ENCODE results near the gene COG5. TPM values are rescaled to one million over a fixed set of nuclear protein-coding genes. Genes with fewer than 3 reads are reported as not detected.

COG5 gene
- total and polyA plus RNA-seq, 8 donors, result 4.1 to 34.7 (median 26.5) TPM

DNA sequence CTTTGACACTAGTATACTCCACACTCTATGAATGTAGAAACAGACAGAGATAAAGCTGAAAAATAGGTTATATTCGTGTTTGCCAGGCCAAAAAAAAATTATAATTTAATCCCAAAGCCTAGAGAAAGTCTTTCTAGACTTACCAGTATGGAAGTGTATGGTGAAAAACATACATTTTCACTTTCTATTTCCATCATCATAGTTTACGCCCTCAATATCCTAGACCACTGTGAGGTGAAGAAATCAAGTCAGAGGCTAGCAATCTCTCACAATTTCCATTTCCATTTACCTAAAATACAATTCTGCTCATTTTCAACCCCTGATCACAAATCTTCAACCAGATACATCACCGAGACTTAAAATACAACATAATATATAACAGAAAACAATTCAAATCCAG, 77.7 kb downstream of the COG5 start:
- no peaks in the 10 kb centered on the region for H3K9me3 ChIP-seq
- TF ChIP-seq, protein P1, sequence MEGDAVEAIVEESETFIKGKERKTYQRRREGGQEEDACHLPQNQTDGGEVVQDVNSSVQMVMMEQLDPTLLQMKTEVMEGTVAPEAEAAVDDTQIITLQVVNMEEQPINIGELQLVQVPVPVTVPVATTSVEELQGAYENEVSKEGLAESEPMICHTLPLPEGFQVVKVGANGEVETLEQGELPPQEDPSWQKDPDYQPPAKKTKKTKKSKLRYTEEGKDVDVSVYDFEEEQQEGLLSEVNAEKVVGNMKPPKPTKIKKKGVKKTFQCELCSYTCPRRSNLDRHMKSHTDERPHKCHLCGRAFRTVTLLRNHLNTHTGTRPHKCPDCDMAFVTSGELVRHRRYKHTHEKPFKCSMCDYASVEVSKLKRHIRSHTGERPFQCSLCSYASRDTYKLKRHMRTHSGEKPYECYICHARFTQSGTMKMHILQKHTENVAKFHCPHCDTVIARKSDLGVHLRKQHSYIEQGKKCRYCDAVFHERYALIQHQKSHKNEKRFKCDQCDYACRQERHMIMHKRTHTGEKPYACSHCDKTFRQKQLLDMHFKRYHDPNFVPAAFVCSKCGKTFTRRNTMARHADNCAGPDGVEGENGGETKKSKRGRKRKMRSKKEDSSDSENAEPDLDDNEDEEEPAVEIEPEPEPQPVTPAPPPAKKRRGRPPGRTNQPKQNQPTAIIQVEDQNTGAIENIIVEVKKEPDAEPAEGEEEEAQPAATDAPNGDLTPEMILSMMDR (IDR thresholded peaks at IDR 0.05), result no peak
- 78 to 85% methylated on average over 3 of the region's 3 CpGs for WGBS, 2 donors
- no peak for FAIRE-seq
- H3K27ac ChIP-seq, result no peak overlapping the region
- H3K4me3 ChIP-seq, result no peak overlapping the region
- ATAC-seq, result no peak
- intact Hi-C loops (cut with DNase I), result no loop called here
- DNase-seq, result no peak
- peaks cover 0 to 5% (median 0%) of the 10 kb centered on the region in 3 donors for H3K4me1 ChIP-seq
- no peaks in the 10 kb centered on the region for H3K36me3 ChIP-seq
- no peaks in the 10 kb centered on the region for H3K27me3 ChIP-seq

- no peaks in the 10 kb centered on the region for H3K36me3 ChIP-seq
- ATAC-seq (no peak), DNase-seq (no peak), FAIRE-seq (no peak)
- intact Hi-C loops (cut with DNase I), result no loop called here
- TF ChIP-seq, protein P1 (IDR thresholded peaks at IDR 0.05), result no peak
- H3K4me1 ChIP-seq, result peaks cover 0 to 3% (median 0%) of the 10 kb centered on the region in 3 donors
- H3K27me3 ChIP-seq, result no peaks in the 10 kb centered on the region
- no peak overlapping the region for H3K27ac ChIP-seq
- H3K4me3 ChIP-seq, result no peak overlapping the region
- H3K9me3 ChIP-seq, result no peaks in the 10 kb centered on the region
- WGBS, 2 donors, result 95 to 97% methylated on average over 1 of the region's 1 CpG
Measured at GRCh38 chr7:107482571-107482970, 81.1 kb downstream of the COG5 start.

DNA sequence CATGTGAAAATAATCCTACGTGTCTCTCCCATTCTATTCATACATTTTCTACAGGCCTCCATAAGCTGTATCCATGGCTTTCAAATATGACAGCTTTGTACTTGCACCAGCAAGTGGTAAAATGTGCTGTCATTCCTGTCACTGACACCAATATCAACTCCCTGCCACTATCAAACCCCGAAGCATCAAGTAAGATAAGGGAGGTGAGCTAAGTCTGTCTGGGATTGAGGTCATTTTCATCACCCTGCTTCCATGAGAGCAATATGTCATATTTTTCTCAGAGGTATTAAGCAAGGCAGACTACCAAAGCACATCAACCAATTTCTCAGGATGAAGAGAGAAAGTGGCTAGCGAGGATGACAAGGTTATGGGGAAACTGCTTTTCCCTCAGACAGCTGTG, 82.8 kb downstream of the COG5 start:
- WGBS, 2 donors, result 81 to 84% methylated on average over 3 of the region's 3 CpGs
- Histone ChIP-seq H3K4me3 (no peak overlapping the region), H3K36me3 (no peaks in the 10 kb centered on the region), H3K27ac (no peak overlapping the region), H3K4me1 (peaks cover 0 to 9% (median 0%) of the 10 kb centered on the region in 3 donors), H3K9me3 (no peaks in the 10 kb centered on the region), H3K27me3 (no peaks in the 10 kb centered on the region)
- FAIRE-seq (no peak), ATAC-seq (no peak), DNase-seq (no peak)
- intact Hi-C loops (cut with DNase I), result no loop called here
- TF ChIP-seq, protein P1 (IDR thresholded peaks at IDR 0.05), result no peak

GRCh38 chr7:107479303-107479702, 84.4 kb downstream of the COG5 start:
- intact Hi-C loops (cut with DNase I), result no loop called here
- H3K9me3 ChIP-seq, result no peaks in the 10 kb centered on the region
- no peaks in the 10 kb centered on the region for H3K27me3 ChIP-seq
- FAIRE-seq (no peak), DNase-seq (no peak), ATAC-seq (no peak)
- WGBS, 2 donors, result 62 to 65% methylated on average over 2 of the region's 2 CpGs
- H3K4me1 ChIP-seq, result peaks cover 0 to 14% (median 0%) of the 10 kb centered on the region in 3 donors
- no peaks in the 10 kb centered on the region for H3K36me3 ChIP-seq
- H3K4me3 ChIP-seq, result no peak overlapping the region
- H3K27ac ChIP-seq, result no peak overlapping the region
- TF ChIP-seq, protein P1 (IDR thresholded peaks at IDR 0.05), result no peak

- no peak for FAIRE-seq
- Histone ChIP-seq H3K27ac (no peak overlapping the region), H3K36me3 (no peaks in the 10 kb centered on the region), H3K27me3 (no peaks in the 10 kb centered on the region), H3K4me1 (peaks cover 0 to 14% (median 0%) of the 10 kb centered on the region in 3 donors), H3K9me3 (no peaks in the 10 kb centered on the region), H3K4me3 (no peak overlapping the region)
- intact Hi-C loops (cut with DNase I), result no loop called here
- DNase-seq, result no peak
- WGBS, 2 donors, result 72 to 76% methylated on average over 5 of the region's 5 CpGs
- ATAC-seq, result no peak
- TF ChIP-seq, protein P1 (IDR thresholded peaks at IDR 0.05), result no peak
Measured at GRCh38 chr7:107474104-107474521, 89.6 kb downstream of the COG5 start.
